ENCODE measurements around the gene TCERG1L.

- TF ChIP-seq, protein P1, sequence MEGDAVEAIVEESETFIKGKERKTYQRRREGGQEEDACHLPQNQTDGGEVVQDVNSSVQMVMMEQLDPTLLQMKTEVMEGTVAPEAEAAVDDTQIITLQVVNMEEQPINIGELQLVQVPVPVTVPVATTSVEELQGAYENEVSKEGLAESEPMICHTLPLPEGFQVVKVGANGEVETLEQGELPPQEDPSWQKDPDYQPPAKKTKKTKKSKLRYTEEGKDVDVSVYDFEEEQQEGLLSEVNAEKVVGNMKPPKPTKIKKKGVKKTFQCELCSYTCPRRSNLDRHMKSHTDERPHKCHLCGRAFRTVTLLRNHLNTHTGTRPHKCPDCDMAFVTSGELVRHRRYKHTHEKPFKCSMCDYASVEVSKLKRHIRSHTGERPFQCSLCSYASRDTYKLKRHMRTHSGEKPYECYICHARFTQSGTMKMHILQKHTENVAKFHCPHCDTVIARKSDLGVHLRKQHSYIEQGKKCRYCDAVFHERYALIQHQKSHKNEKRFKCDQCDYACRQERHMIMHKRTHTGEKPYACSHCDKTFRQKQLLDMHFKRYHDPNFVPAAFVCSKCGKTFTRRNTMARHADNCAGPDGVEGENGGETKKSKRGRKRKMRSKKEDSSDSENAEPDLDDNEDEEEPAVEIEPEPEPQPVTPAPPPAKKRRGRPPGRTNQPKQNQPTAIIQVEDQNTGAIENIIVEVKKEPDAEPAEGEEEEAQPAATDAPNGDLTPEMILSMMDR (IDR thresholded peaks at IDR 0.05) = no peak
- TF ChIP-seq POLR2A (IDR thresholded peaks at IDR 0.05) = no peak
Observed at GRCh38 chr10:131059881-131060280, 251.6 kb downstream of the TCERG1L start.
